NB4 (cell line): Measurements from ENCODE around the gene CKB.

Source experiments
- CTCF ChIP-seq: IDR thresholded peaks from one replicate; pipeline ENCODE4 v1.5.1; 2012; ENCODE audit warnings: low read depth, low read length
- MAX ChIP-seq: IDR thresholded peaks from 2 replicates; pipeline ENCODE4 v1.6.1; 2011; ENCODE audit warnings: low read depth, low read length
- POLR2A ChIP-seq: IDR thresholded peaks from 2 replicates; pipeline ENCODE4 v1.6.1; 2011; ENCODE audit warnings: mild to moderate bottlenecking; ENCODE audit not compliant: insufficient read length; ENCODE audit errors: extremely low read depth

GRCh38 chr14:103499709-103500108 is 22.9 kb downstream of the CKB start:
- TF ChIP-seq MAX (no peak), CTCF (no peak), POLR2A (no peak)
